HG02759 (cell line): Measurements from ENCODE around the gene SLC38A11.
"Not testable (repeated sequence)": the region's sequence is repeated elsewhere in the genome, so short reads cannot be mapped to it uniquely, and the experiment has no call there.

ENCODE experiments used
- ATAC-seq: cut with Tn5 transposase; IDR thresholded peaks from one replicate; pipeline ENCODE4 v1.9.1; 2021; ENCODE audit warnings: mild to moderate bottlenecking, moderate library complexity; ENCODE audit not compliant: unreplicated experiment

SLC38A11 gene, protein sequence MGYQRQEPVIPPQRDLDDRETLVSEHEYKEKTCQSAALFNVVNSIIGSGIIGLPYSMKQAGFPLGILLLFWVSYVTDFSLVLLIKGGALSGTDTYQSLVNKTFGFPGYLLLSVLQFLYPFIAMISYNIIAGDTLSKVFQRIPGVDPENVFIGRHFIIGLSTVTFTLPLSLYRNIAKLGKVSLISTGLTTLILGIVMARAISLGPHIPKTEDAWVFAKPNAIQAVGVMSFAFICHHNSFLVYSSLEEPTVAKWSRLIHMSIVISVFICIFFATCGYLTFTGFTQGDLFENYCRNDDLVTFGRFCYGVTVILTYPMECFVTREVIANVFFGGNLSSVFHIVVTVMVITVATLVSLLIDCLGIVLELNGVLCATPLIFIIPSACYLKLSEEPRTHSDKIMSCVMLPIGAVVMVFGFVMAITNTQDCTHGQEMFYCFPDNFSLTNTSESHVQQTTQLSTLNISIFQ

GRCh38 chr2:164954954-164955701 is at the start of gene SLC38A11:
SLC38A11 (minus strand) TSS chr2:164955525; CDS start chr2:164955247, 278 bp downstream.
- no peak for ATAC-seq

GRCh38 chr2:165003443-165004130 is 48.3 kb upstream of the SLC38A11 start:
- no peak for ATAC-seq

DNA sequence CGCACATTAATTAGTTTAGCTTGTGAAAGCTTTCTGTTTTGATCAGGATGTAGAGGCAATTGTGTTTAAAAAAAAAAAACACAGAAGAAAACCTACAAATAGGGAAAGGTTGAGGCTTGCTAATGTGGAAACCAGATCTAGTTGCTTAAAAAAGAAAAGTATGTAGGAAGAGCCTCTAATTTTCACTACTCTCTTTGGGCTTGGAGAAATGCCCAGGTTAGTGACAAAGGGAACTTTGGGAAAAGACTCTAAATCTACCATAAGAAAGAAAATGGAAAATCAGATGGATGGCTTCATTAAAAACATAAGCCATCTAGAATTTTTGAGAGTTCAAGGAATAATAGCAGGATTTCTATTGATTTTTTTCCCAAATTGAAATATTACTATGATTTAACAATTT is 47.3 kb upstream of the SLC38A11 start:
- ATAC-seq, result no peak

- not testable (repeated sequence) for ATAC-seq
Measured at GRCh38 chr2:164994664-164995299, 39.5 kb upstream of the SLC38A11 start.

GRCh38 chr2:164993287-164994016 is 38.1 kb upstream of the SLC38A11 start:
- no peak for ATAC-seq

DNA sequence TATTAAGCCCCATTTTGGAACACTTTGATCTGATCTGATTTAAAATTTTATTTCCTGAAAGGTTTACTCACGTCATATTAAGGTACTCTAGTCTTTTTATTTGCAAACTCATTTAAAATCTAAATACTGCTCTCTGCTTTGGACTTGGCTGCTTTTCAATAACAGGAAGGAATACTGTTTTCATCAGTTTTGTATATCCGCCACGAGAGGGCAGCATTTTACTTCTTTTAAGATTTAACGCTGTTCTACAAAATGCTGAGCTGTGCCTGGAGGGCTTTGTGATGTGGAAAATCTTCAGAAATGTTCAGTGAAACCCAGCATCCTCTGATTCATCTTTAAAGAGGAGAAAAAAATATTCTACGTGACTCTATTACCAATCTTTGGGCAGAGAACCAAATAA is 37.5 kb upstream of the SLC38A11 start:
- peak; percentile 81 for ATAC-seq

GRCh38 chr2:164992093-164992454 is 36.7 kb upstream of the SLC38A11 start:
- ATAC-seq, result peak; percentile 11

- ATAC-seq, result peak; percentile 60
Measured at GRCh38 chr2:164991361-164992092, 36.2 kb upstream of the SLC38A11 start.

DNA sequence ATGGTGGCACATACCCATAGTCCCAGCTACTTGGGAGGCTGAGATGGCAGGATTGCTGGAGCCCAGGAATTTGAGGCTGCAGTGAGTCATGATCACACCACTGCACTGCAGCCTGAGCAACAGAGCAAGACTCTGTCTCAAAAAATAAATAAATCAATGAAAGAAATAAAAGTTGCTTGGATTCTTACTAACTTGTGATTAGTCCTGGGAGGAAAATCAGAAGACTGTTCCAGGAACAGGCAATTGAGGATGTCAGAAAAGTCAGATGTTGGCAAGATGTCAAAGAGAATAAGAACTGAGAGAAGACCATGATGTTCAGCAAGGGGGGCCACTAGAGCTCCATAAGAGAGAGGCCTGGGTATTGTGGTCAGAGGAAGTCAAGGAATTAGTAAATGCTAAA is 35.6 kb upstream of the SLC38A11 start:
- not testable (repeated sequence) for ATAC-seq

- ATAC-seq, result not testable (repeated sequence)
Measured at GRCh38 chr2:164988805-164989204, 33.5 kb upstream of the SLC38A11 start.

DNA sequence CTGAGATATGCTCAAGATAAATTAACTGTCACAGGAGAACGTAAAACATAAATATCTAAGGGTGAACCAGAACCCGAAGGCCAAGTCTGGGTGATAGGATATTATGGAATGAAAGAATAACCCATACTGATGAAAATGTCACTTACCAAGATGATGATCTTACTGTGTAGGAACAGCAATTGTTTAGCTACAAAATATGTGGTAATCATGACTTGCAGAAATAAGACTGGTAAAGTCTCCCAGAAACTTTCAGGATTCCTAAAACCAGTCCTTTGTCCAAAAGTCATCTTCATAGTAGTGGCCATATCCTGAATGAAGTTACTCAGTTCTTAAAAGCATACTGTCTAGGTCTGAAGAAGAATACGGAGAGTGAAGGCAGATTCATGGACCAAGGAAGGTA is 30.7 kb upstream of the SLC38A11 start:
- not testable (repeated sequence) for ATAC-seq

GRCh38 chr2:164984428-164984827 is 29.1 kb upstream of the SLC38A11 start:
- no peak for ATAC-seq

DNA sequence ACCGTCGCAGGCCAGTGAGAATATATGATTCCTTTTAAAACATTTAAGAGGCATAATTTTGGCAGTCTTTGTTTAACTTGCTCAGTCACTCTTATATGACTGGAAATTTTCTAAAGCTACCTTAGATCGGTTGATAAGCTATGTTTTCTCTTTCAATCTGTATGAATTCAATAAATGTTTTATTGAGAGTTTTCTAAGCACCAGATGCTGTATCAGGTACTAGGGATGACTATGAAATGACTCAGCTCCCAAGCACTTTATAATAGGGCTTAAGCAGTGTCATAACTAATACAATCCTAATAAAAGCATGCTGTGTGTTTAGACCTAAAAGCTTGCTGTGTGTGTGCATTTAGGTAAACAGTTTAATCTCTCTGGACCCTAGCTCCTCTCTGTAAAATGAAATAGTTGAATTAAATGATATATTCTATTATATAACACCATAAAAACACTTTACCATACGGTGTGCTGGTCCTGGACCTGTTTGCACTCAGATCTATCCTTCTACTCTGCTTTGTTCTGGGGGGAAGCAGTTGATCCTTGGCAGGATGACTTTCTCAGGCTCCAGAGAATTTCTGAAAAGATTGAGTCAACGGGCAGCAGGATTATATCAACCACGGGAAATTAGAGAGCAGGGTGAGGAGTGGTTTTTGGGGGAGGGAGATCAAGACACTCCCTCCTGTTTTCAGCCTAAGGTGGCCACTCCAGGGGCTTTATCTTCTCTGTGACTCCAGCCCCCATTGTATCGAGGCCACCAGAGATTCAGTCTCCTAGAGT is 26.1 kb upstream of the SLC38A11 start:
- ATAC-seq, result no peak

GRCh38 chr2:164980688-164981087 is 25.4 kb upstream of the SLC38A11 start:
- ATAC-seq, result not testable (repeated sequence)

GRCh38 chr2:164979113-164979512 is 23.8 kb upstream of the SLC38A11 start:
- ATAC-seq, result no peak

GRCh38 chr2:164976875-164977470 is 21.6 kb upstream of the SLC38A11 start:
- not testable (repeated sequence) for ATAC-seq

- ATAC-seq, result no peak
Measured at GRCh38 chr2:164976301-164976700, 21.0 kb upstream of the SLC38A11 start.

DNA sequence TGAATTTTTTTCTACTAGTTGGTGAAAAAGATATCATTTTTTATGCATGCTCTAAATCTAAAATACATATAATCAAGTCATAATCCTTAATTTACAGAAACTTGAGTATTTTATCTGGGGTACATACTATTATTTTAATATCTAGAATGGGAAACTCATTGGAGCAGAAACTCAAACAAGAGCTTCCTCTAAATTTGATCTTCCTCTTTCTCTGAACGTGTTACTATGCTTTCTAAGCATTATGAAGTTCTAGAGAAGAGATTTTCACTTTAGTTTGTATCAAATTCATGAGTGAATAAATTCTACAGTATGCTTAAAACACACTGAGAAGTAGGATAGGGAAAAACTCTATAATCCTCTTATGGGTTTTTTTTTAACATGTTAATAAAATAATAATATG is 20.6 kb upstream of the SLC38A11 start:
- no peak for ATAC-seq
